Activated CD4-positive, alpha-beta T cell treated with anti-CD3 and anti-CD28 coated beads for 4 hours (primary cell): Measurements from ENCODE around the gene NQO1.
A peak's percentile ranks its signal among the peaks of the same experiment; 100 is the strongest.
"Not testable (repeated sequence)": the region's sequence is repeated elsewhere in the genome, so short reads cannot be mapped to it uniquely, and the experiment has no call there.

Experiments
- DNase-seq, 2 donors: peaks; one replicate each; pipeline ENCODE4 v3.0.0-alpha.2; 2020

NQO1 gene

GRCh38 chr16:69726313-69727060 lies at the start of gene NQO1:
TSS of gene NQO1 (minus strand) at chr16:69726560. CDS start at chr16:69726439, 121 bp downstream.
- DNase-seq: peak; percentile 77 to 79

- DNase-seq: no peak
Measured at GRCh38 chr16:69775563-69775962, 49.2 kb upstream of the NQO1 start.

- no peak for DNase-seq
Measured at GRCh38 chr16:69773260-69773947, 47.0 kb upstream of the NQO1 start.

GRCh38 chr16:69771651-69771967 lies 45.2 kb upstream of the NQO1 start:
- no peak for DNase-seq

- DNase-seq: no peak
Measured at GRCh38 chr16:69769404-69769803, 43.0 kb upstream of the NQO1 start.

GRCh38 chr16:69768666-69769065 lies 42.3 kb upstream of the NQO1 start:
- no peak for DNase-seq

GRCh38 chr16:69767459-69768229 lies 41.3 kb upstream of the NQO1 start:
- DNase-seq: no peak

GRCh38 chr16:69763599-69763942 lies 37.2 kb upstream of the NQO1 start:
- DNase-seq: no peak

GRCh38 chr16:69762814-69763598 lies 36.6 kb upstream of the NQO1 start:
- DNase-seq: peak in 1 of 2 donors; percentile 21

GRCh38 chr16:69761983-69762813 lies 35.8 kb upstream of the NQO1 start, which contains the start of gene WWP2:
TSS of gene WWP2 (plus strand) at chr16:69762332. CDS start at chr16:69787011, 24,679 bp downstream.
- DNase-seq: peak; percentile 73 to 77

- DNase-seq: not testable (repeated sequence)
Measured at GRCh38 chr16:69757375-69757774, 31.0 kb upstream of the NQO1 start.

GRCh38 chr16:69756705-69757104 lies 30.3 kb upstream of the NQO1 start:
- DNase-seq: no peak

GRCh38 chr16:69754469-69755310 lies 28.3 kb upstream of the NQO1 start, which contains the start of gene NOB1:
TSS of gene NOB1 (minus strand) at chr16:69754926. CDS start at chr16:69754910, 16 bp downstream.
- DNase-seq: peak; percentile 94 to 96

- no peak for DNase-seq
Measured at GRCh38 chr16:69754143-69754468, 27.7 kb upstream of the NQO1 start.

GRCh38 chr16:69748694-69749345 lies 22.5 kb upstream of the NQO1 start:
- no peak for DNase-seq

GRCh38 chr16:69747115-69747514 lies 20.8 kb upstream of the NQO1 start:
- no peak for DNase-seq

- DNase-seq: no peak
Measured at GRCh38 chr16:69745959-69746358, 19.6 kb upstream of the NQO1 start.

GRCh38 chr16:69745232-69745612 lies 18.9 kb upstream of the NQO1 start:
- no peak for DNase-seq

GRCh38 chr16:69744363-69745231 lies 18.2 kb upstream of the NQO1 start:
- DNase-seq: no peak
